NCI-H187 (cell line): ENCODE data around the gene ITGB1.
"Not testable (repeated sequence)": the region's sequence is repeated elsewhere in the genome, so short reads cannot be mapped to it uniquely, and the experiment has no call there.

ENCODE experiments used
- DNase-seq, 2 experiments: peaks; one replicate each; lab custom pipeline; 2025; lab: John Stamatoyannopoulos, UW

Gene ITGB1

GRCh38 chr10:32958085-32959005, at the start of gene ITGB1:
Gene ITGB1 (minus strand): TSS chr10:32958230. CDS start chr10:32935558, 22,672 bp downstream.
- DNase-seq: peak; percentile 53 to 84

DNA sequence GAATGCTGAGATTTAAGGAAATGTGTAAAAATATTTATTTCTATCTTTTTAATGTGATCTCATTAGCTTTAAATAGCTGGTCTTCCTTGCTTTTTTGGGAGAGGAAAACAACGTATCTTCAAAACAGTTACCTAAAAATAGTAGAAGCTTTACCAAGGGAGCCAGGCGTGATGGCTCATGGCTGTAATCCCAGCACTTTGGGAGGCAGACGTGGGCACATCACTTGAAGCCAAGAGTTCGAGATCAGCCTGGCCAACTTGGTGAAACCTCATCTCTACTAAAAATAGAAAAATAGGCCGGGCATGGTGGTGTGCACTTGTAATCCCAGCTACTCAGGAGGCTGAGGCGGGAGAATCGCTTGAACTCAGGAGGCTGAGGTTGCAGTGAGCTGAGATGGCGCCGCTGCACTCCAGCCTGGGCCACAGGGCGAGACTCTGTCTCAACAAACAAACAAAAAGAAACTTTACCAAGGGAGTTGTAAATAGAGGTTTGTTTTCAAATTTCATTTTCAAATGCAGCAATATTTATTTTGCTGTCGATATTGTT, 48.4 kb upstream of the ITGB1 start:
- DNase-seq: no peak

GRCh38 chr10:33005322-33006301, 47.6 kb upstream of the ITGB1 start:
- no peak for DNase-seq

GRCh38 chr10:33001908-33002492, 44.0 kb upstream of the ITGB1 start:
- DNase-seq: no peak

- not testable (repeated sequence) for DNase-seq
Observed at GRCh38 chr10:32998060-32998581, 40.1 kb upstream of the ITGB1 start.

- no peak for DNase-seq
Observed at GRCh38 chr10:32995751-32996150, 37.7 kb upstream of the ITGB1 start.

- no peak for DNase-seq
Observed at GRCh38 chr10:32995066-32995622, 37.1 kb upstream of the ITGB1 start.

- not testable (repeated sequence) for DNase-seq
Observed at GRCh38 chr10:32994632-32995031, 36.6 kb upstream of the ITGB1 start.

- DNase-seq: not testable (repeated sequence)
Observed at GRCh38 chr10:32992310-32992709, 34.3 kb upstream of the ITGB1 start.

- DNase-seq: no peak
Observed at GRCh38 chr10:32990811-32991210, 32.8 kb upstream of the ITGB1 start.

GRCh38 chr10:32988604-32989003, 30.6 kb upstream of the ITGB1 start:
- no peak for DNase-seq

- no peak for DNase-seq
Observed at GRCh38 chr10:32987172-32987571, 29.1 kb upstream of the ITGB1 start.

DNA sequence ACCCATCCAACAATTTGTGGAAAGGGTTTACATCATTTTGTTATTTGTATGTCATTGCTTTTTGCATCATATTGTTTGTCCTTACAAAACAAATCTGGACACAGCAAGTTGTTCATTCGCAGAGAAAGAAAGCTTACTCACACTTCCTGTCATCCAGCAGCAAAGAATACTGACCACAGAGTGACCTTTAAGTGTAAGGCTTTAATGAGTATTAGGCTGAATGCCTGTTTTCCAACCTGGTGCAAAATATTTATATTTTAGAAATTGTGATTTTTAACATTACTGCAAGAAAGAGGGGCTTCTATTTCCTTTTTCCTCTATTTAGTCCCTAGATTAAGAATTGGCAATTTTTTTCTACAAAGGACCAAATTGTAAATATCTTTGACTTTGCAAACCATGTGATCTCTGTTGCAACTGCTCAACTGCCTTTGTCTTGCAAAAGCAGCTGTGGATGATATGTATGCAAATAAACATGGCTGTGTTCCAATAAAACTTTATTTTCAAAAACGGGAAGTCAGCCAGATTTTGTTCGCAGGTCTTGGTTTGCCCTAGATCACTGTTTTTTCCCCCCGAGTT, 27.8 kb upstream of the ITGB1 start:
- no peak for DNase-seq

DNA sequence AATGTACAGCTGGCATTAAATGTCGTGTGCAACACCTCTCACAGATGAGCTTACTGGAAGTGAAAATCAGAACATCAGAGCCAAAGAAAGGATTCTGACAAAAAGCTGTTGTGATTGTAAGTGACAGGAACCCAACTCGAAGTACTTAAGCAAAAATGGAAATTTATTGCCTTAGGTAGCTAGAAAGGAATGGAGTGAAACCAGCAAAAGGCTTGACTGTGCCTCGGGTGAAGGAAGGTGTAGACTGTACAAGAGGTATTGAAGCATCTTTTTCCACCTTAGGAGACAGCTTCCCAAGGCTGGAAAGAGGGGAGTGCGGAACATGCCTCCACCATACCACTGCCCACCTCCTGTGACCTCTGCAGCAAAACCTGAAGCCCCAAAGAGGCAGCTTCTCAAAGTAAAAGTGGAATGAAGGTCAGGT, 27.3 kb upstream of the ITGB1 start:
- DNase-seq: no peak

GRCh38 chr10:32984003-32984600, 26.1 kb upstream of the ITGB1 start:
- DNase-seq: no peak

DNA sequence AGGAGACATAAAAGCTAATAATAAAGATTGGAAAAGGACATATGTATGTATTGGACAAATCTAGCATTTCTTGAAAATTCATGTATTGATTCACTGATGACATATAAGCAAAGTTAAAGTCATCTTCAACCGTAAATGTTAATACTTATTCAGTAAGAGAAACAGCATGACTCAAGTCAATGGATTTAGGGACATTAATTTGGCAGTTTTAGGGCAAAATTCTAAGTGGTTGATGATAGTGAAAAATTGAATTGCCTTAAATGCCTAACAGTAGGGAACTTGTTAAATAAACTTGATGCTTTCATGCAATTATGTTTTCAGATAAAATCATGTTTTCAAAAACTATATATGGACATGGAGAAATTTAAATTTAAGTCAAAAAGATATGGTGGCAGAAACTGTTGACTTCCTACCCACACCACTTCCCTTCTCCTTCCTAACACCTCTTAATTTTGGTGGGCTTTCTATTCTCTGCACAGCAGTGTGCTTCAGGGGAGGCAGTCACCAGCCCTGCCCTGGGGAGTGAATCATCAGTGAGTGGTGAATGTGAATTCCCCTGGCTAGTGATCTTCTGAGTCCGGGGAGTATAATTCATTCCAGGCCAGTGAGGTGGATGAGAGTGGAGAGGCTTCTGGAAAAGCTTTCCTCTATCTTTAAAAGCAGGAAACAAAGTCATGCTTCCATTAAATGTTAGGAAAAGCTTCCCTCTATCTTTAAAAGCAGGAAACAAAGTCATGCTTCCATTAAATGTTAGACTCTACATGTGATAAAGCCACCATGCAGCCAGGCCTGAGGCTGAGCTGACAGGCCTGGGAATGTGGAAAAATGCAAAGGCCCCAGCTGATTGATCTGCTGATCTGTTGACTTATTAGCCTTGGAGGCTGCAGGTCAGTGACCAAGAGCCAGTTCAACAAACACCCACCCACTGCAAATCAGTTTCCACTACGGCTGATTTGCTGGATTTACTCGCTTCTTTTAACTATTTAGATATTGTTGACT, 25.2 kb upstream of the ITGB1 start:
- no peak for DNase-seq

- no peak for DNase-seq
Observed at GRCh38 chr10:32982293-32982709, 24.3 kb upstream of the ITGB1 start.

- no peak for DNase-seq
Observed at GRCh38 chr10:32981760-32982159, 23.7 kb upstream of the ITGB1 start.
